Germinal center (tissue), 1 donor: ENCODE data around the gene CENPC.
"Not testable (repeated sequence)": the region's sequence is repeated elsewhere in the genome, so short reads cannot be mapped to it uniquely, and the experiment has no call there.

ENCODE experiments used
- DNase-seq: peaks from one replicate; pipeline ENCODE4 v3.0.0; 2012; ENCODE audit warnings: mixed read lengths, low spot score

Gene CENPC

DNA sequence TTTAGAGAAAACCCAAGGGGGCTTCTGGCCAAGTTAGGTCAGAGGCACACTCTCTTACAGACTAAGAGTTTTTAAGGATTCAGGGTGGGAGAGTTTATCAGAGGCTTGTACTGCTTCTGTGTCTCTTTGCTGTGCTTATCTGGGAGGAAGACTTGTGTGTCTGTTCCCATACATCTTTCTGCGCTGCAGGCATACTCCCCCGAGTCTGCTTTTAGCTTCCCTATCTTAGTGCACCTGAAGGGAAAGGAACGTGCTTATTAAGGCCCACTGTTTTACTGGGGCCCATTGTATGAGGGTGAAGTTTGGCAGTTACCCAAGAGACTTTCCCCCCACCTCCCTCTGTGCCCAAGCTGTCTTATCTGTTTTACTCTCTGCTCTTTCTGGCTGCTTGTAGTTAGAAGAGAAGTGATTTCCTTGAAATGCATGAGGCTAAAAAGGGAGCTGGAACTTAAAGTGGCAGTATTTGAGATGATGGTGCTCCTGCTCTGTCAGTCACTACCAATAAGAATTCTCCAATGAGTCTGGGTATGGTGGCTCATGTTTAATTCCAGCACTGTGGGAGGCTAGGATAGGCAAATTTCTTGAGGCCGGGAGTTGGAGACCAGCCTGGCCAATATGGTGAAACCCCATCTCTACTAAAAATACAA is 7.0 kb upstream of the CENPC start:
- DNase-seq = not testable (repeated sequence)

DNA sequence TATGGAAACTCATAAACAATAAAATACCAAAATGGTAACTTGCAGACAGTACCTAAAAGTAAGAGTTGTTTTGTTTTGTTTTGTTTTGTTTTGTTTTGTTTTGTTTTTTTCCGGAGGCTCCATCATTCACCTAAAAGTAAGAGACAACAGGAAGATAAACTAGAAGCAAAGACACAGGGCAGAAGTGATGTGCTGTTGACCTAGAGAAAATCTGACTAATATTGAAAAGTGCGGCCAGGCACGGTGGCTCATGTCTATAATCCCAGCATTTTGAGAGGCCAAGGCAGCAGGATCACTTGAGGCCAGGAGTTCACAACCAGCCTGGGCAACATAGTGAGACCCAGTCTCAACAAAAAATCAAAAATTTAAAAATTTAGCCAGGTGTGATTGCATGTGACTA is 5.6 kb upstream of the CENPC start:
- no peak for DNase-seq

DNA sequence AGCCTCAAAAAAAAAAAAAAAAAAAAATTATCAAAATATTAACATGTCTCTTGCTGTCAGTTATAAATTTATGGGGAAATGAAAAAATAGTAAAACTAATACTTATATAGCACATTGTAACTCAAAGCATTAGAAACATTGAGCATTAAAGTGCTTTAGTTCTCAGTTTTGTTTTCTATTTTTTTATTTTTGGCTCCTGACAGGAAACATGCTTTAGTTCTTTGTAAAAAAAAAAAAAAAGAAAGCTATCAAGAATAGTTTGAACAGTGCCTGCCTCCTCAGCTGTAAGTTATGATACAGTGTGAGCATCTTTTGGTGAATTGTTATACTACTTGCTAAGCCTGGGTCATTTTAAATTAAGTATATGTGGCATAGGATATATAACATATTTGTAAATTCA is 5.1 kb upstream of the CENPC start:
- no peak for DNase-seq

DNA sequence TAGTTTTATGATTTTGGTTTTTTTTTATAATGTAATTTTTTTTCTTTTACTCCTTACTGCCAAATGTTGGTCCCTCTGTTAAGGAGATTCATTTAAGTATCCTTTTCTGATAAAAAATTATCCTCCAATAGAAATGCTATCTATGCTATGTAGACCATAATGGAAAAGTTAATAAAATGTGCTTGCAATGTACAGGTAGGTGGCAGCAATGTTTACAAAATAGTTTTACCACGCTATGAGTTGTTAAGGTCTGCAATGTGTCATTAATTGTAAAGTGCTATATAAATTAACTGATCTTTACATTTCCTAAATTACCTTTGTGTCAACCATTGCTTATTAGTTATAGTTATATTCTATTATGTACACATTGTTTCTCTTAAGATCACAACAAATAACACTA is 3.8 kb upstream of the CENPC start:
- no peak for DNase-seq

DNA sequence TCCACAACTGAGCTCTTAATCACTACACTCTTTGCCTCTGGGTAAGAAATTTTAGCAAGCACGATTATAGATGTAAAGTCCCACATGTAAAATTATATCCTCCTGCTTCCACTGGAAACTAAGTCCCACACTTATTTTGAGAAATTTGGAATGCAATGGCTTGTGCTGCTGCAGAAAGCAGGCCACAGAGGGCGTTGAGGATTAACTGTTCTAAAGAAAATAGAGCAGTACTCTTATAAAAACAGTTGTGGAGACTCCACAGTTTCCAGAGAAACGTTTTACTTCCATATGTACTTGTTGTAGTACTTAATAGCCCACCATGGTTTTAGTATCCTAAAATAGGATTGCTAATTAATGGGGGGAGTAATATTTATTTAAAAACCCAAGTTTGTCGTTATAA is 1.7 kb upstream of the CENPC start:
- no peak for DNase-seq

DNA sequence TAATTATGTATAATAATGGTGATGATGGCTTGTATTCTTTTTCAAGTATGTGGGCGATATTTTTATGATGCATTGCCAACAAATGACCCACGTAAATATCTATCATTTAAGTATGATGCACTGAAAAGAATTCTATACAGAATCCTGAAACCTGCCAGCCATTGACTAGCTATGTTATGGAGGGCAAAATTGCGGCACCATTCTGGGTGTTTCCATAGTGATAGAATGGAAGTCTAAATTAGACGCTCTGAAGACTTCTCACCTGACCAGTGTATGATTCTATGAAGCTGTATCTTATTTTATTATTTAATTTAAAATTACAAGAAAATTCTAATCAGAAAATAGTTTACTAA is 677 bp upstream of the CENPC start:
- no peak for DNase-seq

DNA sequence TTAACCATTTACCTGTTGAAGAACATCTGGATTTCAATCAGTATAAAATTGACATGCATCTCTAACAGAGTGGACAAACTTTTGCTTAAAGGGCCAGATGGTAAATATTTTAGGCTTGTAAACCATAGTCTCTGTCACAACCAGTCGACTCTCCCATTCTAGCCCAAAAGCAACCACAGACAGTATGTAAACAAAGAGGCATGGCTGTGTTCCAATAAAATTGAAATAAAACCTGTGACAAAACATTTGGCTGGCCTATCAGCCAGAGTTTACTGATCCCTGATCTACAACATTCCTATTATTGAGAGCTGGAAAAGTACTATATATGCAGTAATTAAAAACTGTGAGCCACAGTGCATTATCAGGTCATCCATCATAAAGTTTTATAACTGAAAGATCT is 3.2 kb downstream of the CENPC start:
- DNase-seq = no peak

DNA sequence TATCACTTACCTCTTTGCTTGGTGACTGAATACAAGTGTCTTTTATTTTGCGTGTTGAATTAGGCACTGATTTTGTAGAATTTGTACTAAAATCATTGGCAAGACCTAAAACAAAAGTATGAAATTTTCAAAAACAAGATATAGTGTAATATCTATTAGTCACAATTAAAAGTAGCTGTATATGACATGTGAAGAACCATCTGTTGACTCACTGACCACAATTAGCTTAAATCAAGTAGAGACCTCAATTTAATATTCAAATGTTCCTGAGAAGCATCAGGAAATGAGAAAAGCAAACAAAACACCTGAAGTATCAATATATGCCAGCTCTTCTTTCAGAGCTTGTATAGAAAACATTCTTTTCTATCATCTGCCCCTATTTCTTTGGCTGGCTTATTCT is 5.5 kb downstream of the CENPC start:
- DNase-seq = no peak

DNA sequence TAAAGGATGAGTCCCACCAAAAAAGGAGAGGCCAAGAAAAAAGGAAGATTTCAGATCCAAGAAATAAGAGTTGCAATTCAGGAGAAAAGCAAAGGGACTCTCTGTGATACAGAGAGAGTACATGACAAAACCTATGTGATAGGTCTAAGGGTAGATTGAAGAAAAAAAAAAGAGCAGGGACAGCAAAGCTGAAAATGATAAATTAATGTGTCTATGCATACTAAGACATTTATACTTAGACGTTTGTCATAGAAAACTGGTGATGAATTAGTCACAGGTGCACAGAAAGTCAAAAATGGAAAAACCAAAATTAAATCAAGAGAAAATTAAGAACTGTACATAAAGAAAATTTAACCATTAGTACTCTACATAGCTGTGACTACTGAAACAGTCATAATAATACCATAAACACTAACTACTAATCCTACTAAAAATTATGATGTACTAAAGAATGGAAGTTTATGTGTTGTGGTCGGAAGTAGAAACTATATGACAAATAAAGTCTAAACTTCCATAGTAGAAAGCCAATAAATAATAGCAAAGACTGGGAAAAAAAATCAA is 9.9 kb downstream of the CENPC start:
- DNase-seq = no peak

DNA sequence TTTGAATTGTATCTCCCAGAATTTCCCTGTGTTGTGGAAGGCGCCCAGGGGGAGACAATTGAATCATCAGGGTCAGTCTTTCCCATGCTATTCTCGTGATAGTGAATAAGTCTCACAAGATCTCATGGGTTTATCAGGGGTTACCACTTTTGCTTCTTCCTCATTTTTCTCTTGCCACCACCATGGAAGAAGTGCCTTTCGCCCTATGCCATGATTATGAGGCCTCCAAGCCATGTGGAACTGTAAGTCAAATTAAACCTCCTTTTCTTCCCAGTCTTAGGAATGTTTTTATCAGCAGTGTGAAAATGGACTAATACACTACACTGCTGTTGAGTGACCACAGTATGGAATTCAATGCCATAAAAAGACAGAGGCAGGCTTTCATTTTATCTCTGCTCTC is 12.2 kb downstream of the CENPC start:
- no peak for DNase-seq

DNA sequence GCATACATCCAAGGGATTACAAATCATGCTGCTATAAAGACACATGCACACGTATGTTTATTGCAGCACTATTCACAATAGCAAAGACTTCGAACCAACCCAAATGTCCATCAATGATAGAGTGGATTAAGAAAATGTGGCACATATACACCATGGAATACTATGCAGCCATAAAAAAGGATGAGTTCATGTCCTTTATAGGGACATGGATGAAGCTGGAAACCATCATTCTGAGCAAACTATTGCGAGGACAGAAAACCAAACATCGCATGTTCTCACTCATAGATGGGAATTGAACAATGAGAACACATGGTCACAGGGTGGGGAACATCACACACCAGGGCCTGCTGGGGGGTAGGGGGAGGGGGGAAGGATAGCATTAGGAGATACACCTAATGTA is 12.9 kb downstream of the CENPC start:
- DNase-seq = not testable (repeated sequence)

DNA sequence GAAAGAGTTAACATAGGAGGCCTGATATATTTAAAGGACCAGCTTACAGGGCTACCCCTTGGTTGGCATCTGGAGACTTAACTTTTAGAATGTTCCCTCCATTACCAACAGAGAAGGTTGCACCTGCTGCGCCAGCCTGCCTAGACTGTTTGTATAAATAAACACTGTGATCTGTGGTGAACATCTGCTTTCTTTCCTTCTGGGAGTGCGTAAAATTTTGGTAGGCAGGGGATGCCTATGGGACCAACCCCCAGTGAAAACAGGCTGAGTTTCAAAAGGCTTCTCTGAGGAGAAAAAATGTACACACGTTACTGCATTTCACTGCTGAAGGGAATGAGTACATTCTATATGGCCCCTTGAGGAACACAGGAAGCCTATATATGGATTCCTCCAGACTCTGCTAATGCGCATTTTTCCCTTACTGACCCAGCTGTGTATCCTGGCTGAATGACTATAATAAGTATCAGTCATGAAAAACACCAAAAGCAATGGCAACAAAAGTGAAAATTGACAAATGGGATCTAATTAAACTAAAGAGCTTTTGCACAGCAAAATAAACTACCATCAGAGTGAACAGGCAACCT is 13.8 kb downstream of the CENPC start:
- DNase-seq = no peak

DNA sequence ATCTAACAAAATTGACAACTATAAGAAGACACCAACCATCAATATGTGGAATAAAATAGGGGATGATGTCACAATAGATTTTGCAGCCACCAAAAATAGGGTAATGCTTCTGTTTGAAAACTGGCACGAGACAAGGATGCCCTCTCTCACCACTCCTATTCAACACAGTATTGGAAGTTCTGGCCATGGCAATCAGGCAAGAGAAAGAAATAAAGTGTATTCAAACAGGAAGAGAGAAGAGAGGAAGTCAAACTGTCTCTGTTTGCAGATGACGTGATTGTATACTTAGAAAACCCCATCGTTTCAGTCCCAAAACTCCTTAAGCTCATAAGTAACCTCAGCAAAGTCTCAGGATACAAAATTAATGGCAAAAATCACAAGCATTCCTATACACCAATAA is 21.2 kb downstream of the CENPC start:
- not testable (repeated sequence) for DNase-seq

DNA sequence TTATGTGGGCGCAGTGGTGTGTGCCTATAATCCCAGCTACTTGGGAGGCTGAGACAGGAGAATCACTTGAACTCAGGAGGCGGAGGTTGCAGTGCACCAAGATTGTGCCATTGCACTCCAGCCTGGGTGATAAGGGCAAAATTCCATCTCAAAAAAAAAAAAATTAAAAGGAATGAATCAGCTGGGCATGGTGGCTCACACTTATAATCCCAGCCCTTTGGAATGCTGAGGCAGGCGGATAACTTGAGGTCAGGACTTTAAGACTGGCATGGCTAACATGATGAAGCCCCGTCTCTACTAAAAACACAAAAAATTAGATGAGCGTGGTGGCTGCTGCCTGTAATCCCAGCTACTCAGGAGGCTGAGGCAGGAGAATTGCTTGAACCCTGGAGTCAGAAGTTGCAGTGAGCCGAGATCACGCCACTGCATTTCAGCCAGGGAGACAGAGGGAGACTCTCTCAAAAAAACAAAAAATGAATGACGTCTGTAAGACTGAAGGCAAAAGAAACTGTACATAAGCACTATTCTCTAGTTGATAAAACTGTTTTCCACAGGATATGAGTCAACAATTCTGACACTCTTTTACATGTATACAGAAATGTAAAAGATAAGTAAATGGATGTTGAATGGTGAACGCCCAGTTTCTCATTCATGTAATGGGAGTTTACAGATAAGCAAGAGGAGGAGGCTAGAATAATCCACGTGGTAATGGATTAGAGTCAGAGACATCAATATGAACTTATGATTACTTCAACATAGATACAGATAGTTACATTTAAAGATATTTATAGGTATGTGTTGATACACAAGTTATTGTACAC is 22.2 kb downstream of the CENPC start:
- no peak for DNase-seq

DNA sequence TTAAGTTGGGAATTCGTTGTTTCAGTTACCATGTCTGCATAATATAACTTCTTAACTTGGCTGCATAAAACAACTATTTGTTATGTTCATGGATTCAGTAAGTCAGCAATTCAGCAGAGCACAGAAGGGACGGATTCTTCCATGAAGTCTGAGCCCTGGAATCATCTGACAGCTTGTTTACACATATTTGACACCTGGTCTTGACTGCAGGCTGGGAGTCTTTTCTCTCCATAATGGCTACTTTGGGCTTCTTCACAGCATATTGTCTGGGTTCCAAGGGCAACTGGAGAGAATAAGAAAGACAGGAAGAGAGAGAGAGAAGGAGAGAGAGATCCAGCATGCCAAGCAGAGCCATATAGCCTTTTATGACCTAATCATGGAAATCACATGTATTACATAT is 23.1 kb downstream of the CENPC start:
- no peak for DNase-seq

DNA sequence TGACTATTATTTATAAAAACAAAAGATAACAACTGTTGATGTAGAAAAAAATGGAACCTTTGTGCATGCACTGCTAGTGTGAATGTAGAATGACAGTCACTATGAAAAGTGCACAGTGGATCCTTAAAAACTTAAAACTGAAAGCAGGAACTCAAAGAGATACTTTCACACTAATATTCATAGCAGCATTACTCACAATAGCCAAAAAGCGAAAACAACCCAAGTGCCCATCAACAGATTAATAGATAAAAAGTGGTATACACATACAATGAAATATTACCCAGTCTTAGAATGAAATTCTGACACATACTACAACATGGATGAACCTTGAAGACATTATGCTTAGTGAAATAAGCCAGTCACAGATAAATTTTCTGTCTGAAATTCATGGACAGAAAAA is 23.8 kb downstream of the CENPC start:
- DNase-seq = no peak

DNA sequence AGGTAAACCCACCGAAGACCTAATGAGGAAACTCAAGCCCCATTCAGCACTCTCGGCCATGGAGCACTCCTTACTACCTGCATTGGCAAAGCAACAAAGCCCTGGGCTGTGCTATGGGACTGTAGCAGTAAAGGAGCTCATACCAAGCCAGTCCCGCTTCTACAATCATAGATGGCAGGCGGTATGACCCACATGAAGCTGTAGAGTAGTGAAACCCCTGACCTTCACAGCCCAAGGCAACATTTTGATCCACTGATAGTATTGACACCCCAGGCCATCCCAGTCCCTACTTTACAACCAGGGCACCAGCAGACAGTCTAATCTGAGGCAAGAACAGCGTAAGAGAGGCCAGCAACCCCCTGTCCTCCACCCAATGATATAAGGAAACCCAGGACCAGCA is 25.2 kb downstream of the CENPC start:
- DNase-seq = no peak

DNA sequence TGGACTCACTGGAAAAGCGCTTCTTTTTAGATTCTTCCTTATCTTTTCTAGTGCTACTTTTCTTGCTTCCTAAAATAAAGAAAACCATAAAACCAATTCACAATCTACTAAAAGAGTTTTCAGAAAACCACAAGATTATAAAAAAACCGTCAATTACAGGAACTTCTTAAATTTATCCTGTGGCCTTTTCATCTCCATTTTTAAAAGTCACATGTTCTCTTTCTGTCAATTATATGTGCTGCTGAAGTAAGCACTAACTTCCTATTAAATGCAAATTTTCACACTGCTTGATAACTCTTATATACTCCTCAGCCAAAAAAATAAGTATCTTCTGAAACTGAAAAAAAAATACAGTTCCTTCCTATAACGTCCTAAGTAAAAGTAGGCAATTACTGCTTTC is 32.8 kb downstream of the CENPC start:
- DNase-seq = no peak

DNA sequence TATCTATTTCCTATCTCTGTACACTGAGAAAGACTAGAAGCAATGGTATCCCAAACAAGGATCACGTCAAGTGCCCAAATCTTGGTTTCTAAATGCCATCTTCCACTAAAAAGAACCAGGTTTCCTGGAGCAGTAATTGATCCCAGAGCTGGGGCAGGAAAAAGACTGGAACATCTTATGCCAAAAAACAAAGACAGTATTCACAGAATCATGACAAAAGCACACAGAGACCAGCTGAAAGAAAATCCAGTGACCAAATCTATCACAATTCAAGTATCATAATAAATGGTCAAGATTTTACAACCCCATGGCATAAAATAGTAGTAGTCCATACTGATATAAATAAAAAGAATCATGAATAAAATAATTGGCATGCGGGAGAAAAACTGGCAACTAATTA is 44.9 kb downstream of the CENPC start:
- DNase-seq = no peak

DNA sequence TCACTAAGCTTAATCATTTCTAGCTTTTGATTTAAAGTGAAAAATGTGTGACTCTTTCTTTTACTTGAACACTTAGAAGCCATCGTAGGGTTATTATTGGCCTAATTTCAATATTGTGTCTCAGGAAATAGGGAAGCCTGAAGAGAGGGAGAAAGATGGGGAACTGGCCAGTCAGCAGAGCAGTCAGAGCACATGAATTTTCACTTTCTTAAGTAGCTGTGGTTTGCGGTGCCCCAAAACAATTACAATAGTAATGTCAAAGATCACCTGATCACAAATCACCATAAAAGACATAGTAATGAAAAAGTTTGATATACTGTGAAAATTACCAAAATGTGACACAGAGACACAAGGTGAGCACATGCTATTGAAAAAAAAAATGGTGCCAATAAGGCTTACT is 45.5 kb downstream of the CENPC start:
- DNase-seq = no peak

DNA sequence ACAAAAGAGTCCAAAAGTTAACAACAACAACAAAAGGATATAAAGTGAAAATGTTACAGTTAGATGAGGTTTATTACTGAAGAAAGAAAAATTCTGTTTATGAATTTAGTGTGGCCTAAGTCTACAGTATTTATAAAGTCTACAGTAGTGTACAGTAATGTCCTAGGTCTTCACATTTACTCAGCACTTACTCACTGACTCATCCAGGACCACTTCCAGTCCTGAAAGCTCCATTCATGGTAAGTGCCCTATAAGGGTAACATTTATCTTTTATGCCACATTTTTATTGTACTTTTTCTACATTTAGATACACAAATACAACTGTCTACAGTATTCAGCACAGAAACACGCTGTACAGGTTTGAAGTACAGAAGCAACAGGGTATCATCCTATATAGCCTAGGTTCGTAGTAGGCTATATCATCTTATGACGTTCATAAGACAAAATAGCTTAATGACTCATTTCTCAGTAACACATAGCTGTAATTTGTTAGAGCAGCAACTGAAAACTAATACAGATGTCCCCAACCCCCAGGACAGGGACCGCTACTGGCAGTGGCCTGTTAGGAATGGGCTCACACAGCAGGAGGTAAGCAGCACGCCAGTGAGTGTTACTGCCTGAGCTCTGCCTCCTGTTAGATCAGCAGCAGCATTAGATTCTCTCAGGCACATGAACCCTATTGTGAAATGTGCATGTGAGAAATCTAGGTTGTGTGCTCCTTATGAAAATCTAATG is 61.3 kb downstream of the CENPC start:
- no peak for DNase-seq

DNA sequence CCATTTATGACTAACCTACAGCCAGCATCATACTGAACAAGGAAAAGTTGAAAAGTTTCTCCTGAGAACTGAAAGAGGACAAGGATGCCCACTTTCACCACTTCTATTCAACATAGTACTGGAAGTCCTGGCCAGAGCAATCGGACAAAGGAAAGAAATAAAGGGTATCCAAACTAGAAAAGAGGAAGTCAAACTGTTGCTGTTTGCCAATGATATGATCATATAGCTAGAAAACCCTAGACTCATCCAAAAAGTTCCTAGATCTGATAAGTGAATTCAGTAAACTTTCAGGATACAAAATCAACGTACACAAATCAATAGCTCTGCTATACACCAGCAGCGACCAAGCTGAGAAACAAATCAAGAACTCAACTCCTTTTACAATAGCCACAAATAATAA is 64.5 kb downstream of the CENPC start:
- no peak for DNase-seq

DNA sequence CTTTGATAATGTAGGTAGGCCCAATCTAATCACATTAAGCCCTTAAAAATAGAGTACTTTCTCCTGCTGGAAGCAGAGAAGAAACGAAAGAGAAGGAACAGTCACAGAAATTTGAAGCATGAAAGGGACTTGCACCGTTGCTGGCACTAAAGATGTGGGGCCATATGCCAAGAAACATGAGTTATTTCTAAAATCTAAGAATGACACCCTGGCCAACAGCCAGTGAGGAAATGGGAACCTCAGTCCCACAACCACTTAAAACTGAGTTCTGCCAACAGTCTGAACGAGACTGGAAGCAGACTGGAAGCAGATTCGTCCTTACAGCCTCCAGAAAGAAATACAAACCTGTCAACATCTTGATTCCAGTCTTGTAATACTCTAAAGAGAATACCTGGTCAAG is 70.1 kb downstream of the CENPC start:
- DNase-seq = no peak
